DOHH2 (cell line): ENCODE results near the gene MST1.

Experiments used
- CTCF ChIP-seq: fragments of 200-600 bp; sonication (generic); IDR thresholded peaks from one replicate; pipeline ENCODE4 v1.5.1; 2014; ENCODE audit warnings: antibody characterized with exemption, mild to moderate bottlenecking, low read depth, low read length; ENCODE audit not compliant: poor library complexity, severe bottlenecking
- EZH2phosphoT487 ChIP-seq: fragments of 200-600 bp; sonication (generic); IDR thresholded peaks from 2 replicates; pipeline ENCODE4 v1.6.1; 2017; ENCODE audit warnings: borderline replicate concordance, mild to moderate bottlenecking, antibody characterized with exemption, low read length, moderate library complexity, mixed read lengths

GRCh38 chr3:49720855-49721595 is 31.8 kb upstream of the MST1 start:
- no peak for TF ChIP-seq CTCF
- TF ChIP-seq EZH2phosphoT487, result no peak
